ENCODE data around the gene VAC14.

DNA sequence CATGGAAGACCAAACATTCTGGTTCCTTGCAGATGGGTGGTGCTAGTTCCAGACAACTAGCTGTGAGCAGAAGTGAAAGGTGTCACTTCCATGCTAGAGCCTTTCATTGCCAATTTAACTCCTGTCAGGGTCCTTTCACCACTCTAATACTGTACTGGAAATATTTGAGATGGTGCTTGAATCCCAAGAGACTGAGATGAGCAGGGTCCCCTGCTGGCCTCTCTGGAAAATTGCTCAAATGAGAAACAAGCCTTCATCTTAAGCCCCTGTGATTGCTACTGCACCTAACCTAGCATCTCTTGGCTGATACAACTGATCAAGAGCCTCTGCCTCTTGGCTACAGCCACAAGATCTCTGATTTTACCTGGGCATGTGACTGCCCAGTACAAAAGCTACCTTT is 7.4 kb upstream of the VAC14 start:
- TF ChIP-seq POLR2AphosphoS5 (IDR thresholded peaks at IDR 0.05; ENCODE audit: low read depth, low read length) (no peak), POLR2A (IDR thresholded peaks at IDR 0.05; ENCODE audit: low read depth, low read length) (no peak)
